ENCODE results near the gene IQCH.

IQCH gene

DNA sequence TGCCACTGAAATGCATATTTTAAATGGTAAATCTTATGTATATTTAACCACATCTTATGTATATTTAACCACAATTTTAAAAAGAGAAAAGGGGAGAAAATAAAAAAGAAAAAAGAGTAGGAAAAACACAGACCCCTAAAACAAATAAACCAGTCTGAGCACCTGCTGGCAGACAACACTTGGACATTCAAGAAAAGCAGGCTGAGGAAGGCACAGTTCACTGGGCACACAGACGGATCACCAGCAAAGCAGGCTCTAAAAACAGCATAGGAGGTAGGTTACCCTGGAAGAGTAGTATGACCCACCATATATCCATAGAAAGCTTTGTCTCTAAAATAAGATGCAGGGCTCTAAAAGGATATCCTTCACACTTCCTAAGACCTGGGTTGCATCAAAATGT, 27.2 kb upstream of the IQCH start:
- Histone ChIP-seq H3K4me3 (ENCODE audit: low read depth in 1 of 2, low read length in 1 of 2) (no peak overlapping the region), H3K27me3 (no peaks in the 10 kb centered on the region), H3K36me3 (peaks cover 33% of the 10 kb centered on the region), H3K4me1 (ENCODE audit: control insufficient read depth in 1 of 2, insufficient read depth in 1 of 2, low read depth in 1 of 2, low read length in 1 of 2) (no peaks in the 10 kb centered on the region), H3K9me3 (no peaks in the 10 kb centered on the region), H3K27ac (no peak overlapping the region)
- TF ChIP-seq, protein P1, sequence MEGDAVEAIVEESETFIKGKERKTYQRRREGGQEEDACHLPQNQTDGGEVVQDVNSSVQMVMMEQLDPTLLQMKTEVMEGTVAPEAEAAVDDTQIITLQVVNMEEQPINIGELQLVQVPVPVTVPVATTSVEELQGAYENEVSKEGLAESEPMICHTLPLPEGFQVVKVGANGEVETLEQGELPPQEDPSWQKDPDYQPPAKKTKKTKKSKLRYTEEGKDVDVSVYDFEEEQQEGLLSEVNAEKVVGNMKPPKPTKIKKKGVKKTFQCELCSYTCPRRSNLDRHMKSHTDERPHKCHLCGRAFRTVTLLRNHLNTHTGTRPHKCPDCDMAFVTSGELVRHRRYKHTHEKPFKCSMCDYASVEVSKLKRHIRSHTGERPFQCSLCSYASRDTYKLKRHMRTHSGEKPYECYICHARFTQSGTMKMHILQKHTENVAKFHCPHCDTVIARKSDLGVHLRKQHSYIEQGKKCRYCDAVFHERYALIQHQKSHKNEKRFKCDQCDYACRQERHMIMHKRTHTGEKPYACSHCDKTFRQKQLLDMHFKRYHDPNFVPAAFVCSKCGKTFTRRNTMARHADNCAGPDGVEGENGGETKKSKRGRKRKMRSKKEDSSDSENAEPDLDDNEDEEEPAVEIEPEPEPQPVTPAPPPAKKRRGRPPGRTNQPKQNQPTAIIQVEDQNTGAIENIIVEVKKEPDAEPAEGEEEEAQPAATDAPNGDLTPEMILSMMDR (IDR thresholded peaks at IDR 0.05), result no peak

DNA sequence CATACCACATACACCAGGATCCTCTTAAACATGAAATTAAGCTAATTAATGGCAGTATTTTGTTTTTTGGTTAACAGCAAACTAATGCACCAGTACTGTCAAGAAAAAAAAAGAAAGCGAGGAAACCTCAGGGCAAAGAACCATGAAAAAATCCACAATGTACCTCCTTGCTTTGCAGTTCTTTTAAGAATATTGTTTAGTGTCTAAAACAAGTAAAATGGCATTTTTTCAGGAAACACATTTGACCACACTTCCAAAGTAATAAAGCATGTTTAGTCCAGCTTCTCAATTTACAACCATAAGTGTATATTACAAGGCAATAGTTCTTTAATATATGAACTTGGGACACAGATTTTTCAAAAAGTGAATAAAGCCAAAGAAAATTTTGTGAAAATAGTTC, 26.7 kb upstream of the IQCH start:
- no peaks in the 10 kb centered on the region for H3K27me3 ChIP-seq
- H3K36me3 ChIP-seq, result peaks cover 36% of the 10 kb centered on the region
- H3K9me3 ChIP-seq, result no peaks in the 10 kb centered on the region
- H3K4me1 ChIP-seq (ENCODE audit: control insufficient read depth in 1 of 2, insufficient read depth in 1 of 2, low read depth in 1 of 2, low read length in 1 of 2), result no peaks in the 10 kb centered on the region
- no peak overlapping the region for H3K27ac ChIP-seq
- TF ChIP-seq, protein P1 (IDR thresholded peaks at IDR 0.05), result no peak
- no peak overlapping the region for H3K4me3 ChIP-seq (ENCODE audit: low read depth in 1 of 2, low read length in 1 of 2)

DNA sequence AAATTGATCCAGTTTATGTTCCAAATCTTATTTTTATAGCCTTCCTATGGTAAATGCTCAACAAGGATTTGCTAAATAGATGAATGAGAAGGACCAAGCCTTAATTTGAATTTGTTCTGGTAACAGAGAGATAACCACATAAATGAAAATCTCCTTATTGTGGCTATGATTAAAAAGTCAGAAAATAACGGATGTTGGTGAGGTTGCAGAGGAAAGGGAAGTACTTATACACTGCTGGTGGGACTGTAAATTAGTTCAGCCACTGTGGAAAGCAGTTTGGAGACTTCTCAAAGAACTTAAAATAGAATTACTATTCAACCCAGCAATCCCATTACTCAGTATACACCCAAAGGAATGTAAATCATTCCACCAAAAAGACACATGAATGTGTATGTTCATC, 26.3 kb upstream of the IQCH start:
- H3K27me3 ChIP-seq, result no peaks in the 10 kb centered on the region
- no peaks in the 10 kb centered on the region for H3K9me3 ChIP-seq
- TF ChIP-seq, protein P1 (IDR thresholded peaks at IDR 0.05), result no peak
- no peak overlapping the region for H3K27ac ChIP-seq
- H3K4me3 ChIP-seq (ENCODE audit: low read depth in 1 of 2, low read length in 1 of 2), result no peak overlapping the region
- H3K4me1 ChIP-seq (ENCODE audit: control insufficient read depth in 1 of 2, insufficient read depth in 1 of 2, low read depth in 1 of 2, low read length in 1 of 2), result no peaks in the 10 kb centered on the region
- peaks cover 41% of the 10 kb centered on the region for H3K36me3 ChIP-seq

DNA sequence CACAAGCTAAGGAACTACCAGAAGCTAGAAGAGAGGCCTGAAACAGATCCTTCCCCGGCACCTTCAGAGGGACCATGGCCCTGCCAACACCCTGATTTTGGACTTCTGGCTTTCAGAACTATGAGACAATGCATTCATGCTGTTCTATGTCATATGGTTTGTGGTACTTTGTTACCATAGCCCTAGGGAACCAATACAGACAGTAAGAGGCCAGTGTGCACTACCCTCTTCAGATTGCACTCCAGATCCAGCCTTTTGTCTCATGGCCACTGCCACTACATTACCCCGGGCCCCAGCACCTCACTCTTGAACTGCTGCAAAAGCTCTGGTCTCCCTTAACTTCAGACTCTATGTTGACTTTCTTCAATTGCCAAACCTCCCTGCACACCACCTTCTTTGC, 24.1 kb upstream of the IQCH start:
- Histone ChIP-seq H3K27me3 (no peaks in the 10 kb centered on the region), H3K4me1 (ENCODE audit: control insufficient read depth in 1 of 2, insufficient read depth in 1 of 2, low read depth in 1 of 2, low read length in 1 of 2) (no peaks in the 10 kb centered on the region), H3K4me3 (ENCODE audit: low read depth in 1 of 2, low read length in 1 of 2) (no peak overlapping the region), H3K36me3 (peaks cover 56% of the 10 kb centered on the region), H3K9me3 (no peaks in the 10 kb centered on the region), H3K27ac (no peak overlapping the region)
- TF ChIP-seq, protein P1 (IDR thresholded peaks at IDR 0.05), result no peak

DNA sequence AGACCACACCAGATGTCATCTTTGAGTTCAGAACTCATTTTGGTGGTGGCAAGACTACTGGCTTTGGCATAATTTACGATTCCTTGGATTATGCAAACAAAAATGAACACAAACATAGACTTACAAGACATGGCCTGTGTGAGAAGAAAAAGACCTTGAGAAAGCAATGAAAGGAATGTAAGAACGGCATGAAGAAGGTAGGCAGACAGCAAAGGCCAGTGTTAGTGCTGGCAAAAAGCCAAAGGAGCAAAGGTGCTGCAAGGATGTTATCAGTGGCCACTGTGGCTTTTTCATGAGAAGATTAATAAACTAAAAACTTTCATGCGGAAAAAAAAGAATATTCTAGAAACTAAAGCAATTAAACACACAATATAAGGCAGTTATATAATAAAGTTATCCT, 22.0 kb upstream of the IQCH start:
- Histone ChIP-seq H3K27ac (no peak overlapping the region), H3K4me1 (ENCODE audit: control insufficient read depth in 1 of 2, insufficient read depth in 1 of 2, low read depth in 1 of 2, low read length in 1 of 2) (no peaks in the 10 kb centered on the region), H3K36me3 (peaks cover 58% of the 10 kb centered on the region), H3K27me3 (no peaks in the 10 kb centered on the region), H3K4me3 (ENCODE audit: low read depth in 1 of 2, low read length in 1 of 2) (no peak overlapping the region), H3K9me3 (no peaks in the 10 kb centered on the region)
- TF ChIP-seq, protein P1 (IDR thresholded peaks at IDR 0.05), result no peak

All from neutrophil (primary cell).